Stimulated activated CD8-positive, alpha-beta memory T cell treated with anti-CD3 and anti-CD28 coated beads, Interleukin-4, amount 100 ng/mL, for 48 hours (primary cell): ENCODE measurements around the gene EEIG1.
A peak's percentile ranks its signal among the peaks of the same experiment; 100 is the strongest.

Source experiments
- DNase-seq: peaks from one replicate; pipeline ENCODE4 v3.0.0-alpha.2; 2020

Gene EEIG1

DNA sequence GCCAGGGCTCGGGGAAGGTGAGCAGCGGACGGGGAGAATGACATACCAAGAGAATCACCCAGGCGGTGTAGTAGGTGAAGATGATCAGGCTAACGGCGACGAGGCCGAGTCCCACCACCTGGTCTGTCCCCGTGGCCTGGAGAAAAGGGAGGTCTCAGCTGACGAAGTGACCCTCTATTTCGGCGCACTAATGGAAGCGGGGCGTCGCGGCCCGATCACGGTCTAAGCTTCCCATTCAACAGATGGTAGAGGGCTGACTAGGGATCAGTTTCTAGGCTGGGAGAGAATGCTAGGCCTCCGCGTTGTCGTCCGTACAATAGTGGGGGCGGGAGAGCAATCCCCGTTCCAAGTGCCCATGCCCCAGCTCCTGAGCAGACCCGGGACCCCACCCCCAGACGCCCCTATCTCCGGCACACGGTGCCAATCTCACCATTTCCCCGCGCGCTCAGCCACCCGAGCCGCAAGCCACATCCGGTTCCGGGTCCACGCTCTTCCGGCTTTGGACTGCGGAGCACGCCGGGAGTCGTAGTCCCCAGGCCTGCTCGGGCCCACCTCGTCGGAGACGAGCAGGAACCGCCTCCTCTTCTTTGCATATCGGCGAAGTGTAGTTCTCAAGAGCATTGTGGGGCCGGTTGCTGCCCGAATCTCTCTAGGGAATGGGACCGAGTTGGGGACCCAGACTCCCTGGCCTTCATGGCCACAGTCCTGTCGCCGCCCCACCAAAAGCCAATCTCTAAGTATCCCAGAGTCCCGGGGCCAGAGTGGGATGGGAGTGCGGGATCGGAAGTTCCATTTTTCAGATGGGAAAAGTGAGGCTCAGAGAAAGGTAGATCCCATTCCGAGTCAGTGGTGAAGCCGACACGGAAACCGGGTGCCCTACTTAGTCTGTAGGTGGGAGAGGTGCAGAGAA, 43.1 kb downstream of the EEIG1 start, which contains the start of gene DPM2:
DPM2 (minus strand) TSS at position 467 of the 910 bp plus-strand sequence; CDS start at position 433, 34 bp downstream.
- peak; percentile 89 for DNase-seq

DNA sequence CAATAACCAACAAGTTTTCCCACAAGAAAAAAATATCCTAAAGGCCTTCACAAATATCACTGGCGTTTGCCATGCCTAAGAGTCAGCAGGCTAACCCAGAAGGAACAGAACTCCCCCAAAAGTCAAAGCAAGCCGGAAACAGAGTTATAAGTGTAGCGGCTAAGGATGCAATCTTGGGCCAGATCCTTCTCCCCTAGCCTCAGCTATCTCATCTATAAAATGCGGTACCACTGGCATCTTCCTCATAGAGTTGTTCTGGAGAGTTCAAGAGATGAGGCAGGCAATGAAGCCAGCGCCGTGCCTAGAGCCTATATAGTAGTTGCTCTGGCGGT, 43.8 kb downstream of the EEIG1 start:
- no peak for DNase-seq

DNA sequence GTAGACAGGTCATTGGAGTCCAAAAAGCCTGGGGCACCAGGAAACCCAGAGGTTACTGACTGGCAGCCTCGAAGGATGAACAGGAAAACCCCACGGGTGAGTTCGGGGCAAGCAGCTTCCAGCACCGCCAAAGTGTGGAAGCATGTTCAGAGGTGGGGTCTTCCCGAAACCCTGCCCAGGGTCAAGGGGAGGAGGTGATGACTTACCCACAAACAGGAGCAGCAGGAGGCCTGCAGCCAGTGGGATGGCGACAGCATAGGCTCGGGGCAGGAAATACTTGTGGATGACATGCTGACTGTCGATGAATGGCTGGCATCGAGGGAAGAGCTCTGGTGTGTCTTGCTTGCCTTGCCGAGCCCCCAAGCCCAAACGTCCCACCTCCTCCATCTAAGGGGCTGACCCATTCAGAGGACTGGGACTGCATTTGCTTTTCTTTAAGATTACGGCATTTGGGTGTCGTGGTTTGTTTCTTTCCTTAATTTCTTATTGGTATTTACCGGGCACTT, 44.4 kb downstream of the EEIG1 start:
- no peak for DNase-seq

DNA sequence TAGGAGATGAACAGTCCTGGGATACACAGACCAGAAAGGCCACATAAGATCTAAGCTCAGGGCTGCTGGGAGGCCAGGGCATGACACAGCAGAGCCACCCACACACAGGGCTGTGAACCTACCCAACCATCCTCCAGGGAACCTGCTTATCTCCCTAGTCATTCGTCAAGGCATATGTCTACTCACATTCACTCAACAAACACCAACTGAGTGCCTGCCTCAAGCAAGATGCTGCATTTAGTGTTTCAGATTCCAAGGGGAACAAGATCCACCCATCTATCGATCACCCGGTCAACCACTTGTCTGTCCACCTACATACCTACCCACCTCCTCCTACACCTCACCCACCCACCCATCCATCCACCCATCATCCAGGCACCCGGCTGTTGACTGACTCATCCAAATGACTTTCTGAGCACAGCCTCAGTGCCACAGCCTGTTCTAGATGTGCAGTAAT, 45.0 kb downstream of the EEIG1 start:
- no peak for DNase-seq

DNA sequence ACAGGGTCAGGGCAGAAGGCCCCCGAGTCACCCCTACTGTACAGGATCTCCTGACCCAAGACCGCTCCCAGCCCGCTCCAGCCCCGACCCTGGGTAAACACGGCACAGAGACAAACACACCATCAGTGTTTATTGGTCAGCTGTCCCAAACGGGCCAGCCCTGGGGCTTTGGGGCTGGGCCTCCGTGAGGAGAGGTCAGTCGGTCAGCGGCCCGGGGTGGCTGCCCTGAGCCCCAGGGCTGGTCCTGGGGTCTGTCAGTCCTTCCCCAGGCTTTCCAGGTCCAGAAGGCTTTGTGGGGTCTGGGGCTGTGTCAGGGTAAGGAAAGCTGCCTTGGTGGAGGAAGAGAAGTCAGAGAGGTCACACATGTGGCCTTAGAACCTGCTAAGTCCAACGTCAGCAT, 45.8 kb downstream of the EEIG1 start:
- no peak for DNase-seq

DNA sequence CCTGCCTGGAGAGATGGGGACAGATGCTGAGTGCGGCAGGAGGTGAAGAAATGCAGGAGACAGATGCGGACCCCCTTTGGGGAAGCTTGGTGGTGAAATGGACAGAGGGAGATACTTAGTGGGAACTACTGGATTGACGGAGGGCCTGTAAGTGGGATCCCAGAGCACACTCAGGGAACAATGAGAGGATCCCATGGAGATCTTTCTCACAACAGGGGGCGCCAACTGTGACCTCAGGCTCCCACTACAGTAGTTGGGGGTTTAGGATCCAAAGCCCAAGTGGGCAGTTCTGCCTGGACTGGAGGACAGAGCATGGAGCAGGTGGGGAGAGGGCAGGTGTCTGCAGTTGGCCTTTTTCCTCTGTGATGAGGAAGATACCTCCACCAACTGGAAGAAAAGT, 46.5 kb downstream of the EEIG1 start:
- no peak for DNase-seq

DNA sequence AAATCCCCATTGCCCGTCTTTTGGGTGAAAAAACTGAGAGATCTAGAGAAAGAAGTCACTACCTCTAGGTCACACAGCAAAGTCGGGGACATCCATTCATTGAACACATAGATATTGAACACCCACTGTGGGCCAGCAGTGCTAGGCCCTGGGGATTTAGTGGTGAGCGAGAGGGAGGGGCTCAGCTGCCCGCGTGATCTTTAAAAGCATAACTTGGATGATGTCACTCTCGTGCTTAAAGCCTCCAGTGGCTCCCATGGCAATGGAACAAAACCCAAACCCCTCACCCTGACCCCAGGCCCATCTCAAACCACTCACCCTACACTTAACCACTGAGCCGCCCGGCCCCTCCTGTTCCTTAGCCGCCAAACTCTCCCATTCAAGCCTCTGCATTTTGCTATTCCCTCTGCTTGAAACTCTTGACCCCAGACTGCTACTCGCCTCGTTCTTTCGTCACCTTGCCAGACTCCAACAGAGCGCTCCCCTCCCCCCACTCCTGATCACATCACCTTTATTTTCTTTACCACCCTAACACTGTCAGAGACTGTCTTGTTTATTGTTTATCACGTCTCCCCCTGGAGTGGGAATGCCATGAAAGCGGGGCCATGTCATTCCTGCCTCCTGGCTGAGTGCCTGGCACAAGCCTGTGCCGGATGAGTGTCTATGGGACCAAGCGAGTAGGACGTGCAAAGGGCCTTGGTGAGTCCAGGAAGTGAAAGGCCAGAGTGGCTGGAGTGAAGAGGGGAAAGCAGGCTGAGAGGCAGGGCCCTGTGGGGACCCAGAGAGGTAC, 49.5 kb downstream of the EEIG1 start:
- DNase-seq: no peak
